HG02610 (cell line): ENCODE data around the gene F11.
"Not testable (repeated sequence)": the region's sequence is repeated elsewhere in the genome, so short reads cannot be mapped to it uniquely, and the experiment has no call there.

ENCODE experiments used
- ATAC-seq: cut with Tn5 transposase; IDR thresholded peaks from one replicate; pipeline ENCODE4 v1.9.1; 2021; ENCODE audit warnings: mild to moderate bottlenecking, moderate library complexity; ENCODE audit not compliant: unreplicated experiment

Gene F11

DNA sequence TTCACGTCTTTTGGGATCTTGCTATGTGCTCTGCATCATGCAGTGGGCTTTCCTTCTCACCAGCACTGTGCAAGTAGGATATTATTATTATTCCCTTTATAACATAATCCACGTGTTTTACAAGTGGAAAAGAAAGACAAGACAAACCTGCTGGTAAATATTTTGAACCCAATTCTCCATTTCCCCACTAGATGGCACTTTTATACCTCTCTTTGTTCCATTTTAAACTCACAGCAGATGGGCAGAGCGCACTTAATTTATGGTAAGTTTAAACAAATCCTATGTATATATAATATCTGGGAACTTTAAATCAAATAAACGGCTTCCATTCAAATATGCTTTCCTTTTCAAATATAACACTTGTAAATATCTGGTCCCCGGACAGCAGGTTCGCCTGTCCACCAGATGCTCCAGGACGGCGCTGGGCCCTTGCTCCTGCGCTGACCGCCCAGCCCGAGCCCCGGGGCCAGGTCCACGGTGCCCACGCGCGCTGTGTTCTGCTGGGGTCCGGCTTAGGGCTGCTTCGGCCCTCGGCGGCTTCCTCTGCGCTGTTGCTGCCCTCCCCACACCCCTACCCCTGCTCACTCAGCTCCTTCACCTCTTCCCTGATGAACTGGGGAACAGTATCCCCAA, 31.1 kb downstream of the F11 start:
- ATAC-seq: no peak

DNA sequence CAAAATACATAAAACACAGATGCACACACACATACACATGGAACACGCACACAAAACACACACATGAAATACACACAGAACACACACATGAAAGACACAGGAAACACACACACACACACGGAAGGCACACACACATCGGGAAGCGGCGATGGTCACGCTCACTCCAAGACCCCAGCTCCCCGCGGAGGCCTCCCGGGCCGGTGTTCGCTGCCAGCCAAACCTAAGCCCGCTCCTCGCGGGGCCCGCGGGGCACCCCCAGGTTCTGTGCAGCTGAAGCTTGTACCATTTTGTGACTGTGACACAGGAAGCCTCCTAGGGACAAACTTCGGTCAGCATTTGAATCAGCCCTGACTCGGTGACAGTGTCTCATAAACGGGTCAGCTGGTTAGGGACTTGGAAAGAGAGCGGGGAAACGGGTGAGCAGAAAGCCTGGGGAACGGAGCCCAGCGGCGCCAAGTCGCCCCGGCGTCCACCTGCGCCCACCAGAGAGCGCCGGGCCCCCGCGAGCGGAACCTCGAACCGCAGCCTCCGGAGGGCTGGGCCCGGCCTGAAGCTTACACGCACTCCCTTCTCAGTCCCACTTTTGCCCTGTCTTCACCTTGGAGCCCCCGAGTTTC, 32.1 kb downstream of the F11 start:
- ATAC-seq: no peak

DNA sequence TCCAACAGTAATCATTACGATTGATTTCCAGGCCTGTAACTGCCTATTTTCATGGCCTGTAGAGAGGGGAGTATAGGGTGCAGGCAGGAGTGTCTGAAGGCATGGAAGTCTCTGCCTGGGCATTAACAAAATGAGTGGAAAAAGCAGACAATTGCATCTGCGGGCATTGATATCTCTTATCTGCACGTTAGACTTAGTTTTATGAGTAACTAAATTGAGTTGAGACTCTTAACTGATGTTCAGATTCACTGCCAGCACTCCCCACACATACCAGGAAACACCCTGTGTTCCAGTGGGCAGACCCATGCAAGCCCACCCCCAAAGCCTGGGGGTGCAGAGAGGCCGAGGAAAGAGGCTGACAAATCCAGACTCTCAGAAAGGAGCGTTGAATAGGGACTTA, 33.3 kb downstream of the F11 start:
- ATAC-seq: no peak

DNA sequence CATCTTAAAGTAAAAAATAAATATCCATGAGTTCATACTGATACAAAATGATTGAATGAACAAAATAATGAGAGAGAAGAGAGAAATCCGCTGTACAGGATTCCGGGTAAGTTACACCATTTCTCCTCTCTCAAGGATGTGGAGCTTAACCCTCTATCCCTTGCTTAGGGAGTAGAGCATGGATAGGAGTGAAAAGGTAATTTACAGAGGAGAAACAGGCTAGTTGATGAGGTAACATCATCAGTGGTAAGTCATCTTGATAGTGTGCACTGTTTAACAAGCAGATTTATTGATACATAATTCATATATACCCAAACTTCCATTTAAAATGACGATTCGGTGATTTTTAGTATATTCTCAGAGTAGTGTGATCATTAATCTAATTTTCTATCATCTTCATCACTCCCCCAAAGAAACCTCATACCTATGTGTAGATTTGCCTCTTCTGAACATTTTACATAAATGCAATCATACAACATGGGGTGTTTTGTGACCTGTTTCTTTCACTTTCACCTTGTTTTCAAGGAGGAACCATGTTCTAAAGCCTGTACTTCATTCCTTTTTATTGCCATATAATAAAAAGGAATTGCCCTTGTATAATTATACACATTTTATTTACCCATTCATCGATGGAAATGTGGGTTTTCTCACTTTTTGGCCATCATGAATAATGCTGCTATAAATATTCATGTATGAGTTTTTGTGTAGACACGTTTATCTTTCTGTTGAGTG, 34.8 kb downstream of the F11 start:
- ATAC-seq: no peak

DNA sequence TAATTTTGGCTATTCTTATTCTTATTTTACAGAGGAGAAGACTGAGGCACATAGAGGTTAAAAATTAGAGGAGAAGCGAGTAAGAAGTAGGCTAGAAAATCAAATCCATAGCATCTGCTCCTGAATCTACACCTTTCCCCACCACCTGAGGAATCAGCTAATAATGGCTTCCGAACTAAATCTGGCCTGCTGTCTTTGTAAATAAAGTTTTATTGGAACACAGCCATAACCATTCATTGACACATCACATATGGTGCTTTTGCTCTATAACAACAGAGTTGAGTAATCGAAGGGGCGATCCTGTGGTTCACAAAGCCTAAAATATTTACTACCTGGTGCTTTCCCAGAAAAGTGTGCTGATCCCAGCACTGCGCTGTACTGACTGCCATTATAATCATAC, 38.2 kb downstream of the F11 start:
- ATAC-seq: no peak

DNA sequence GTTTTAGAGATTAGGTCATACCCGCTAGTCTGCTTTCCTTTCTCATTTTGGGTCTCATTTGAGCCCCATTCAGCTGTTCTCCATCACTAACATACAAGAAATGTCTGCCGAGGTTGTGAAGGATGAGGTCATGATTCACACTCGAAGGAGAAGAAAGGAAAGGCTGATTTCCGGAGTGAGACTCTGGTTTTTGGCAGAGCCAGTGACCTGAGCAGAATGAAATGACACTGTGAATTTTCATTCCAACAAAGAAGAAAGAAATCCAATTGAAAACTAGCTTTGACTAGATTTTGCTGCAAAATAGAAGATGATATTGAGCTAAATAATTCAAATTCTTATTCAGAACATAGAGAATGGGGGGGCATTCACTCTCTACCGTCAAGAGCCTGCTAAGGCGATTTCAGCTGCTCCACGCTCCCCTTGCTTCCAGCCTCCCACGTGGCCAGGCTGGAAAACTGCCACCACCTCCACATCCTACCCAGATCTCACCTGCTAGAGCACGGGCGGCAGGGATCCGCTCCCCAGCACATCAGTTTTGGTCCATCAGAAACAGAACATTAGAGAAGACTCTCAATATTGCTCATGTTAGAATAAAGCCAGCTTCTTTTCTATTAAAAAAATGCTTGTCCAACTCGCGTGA, 39.0 kb downstream of the F11 start:
- no peak for ATAC-seq

DNA sequence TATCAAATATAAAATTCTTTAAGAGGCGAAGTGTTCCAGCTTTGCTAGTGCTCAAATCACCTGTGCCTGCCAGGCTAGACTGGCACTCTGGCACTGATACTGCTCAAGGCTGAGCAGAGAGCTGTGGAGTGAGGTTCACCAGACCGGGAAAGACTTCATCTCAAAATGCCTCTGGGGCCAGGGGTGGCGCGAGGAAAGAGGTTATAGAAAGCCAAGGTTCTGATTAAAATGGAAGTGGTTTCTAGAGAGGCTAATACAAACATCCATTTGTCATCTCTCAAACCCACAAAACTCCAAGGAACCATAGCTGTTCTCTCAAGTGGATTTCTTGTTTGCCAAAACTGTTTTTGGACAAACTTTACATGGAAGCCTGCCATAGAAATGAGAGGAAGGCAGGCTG, 41.5 kb downstream of the F11 start:
- no peak for ATAC-seq

DNA sequence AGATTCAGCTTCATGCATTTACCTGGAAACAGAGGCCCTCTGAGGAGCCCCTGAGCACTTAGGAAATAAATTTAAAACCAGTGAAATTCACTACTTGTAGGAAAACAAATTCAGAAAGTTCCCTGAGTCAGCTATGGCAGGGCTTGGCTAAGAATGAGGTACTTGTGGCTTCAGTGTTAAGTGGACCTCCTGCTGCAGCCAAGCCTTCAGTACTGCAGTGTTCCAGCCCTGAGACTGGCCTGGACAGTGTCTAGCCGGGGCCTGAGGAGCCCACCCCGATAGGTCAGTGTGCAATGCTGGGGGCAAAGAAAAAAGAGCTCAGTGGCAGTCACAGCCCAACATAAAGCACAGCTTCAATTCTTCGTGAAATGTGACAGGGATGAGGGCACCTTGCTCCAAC, 41.9 kb downstream of the F11 start:
- ATAC-seq: no peak

DNA sequence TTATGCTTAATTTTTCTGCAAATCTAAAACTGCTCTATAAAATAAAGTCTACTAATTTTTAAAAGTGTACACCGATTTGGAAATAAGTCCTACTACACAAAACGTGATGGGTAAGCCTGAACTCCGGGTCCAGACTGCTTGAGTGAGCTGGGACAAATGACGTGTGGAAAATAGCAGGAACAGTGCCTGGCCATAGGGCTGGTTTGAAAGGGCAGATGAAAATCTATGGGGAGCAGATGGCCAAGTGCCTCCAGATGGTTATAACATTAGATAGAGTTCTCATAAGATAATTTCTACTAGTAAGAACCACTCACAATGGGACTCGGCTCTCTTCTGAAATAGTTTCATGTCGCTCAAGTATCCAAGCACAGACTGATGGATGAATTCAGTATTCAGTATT, 52.5 kb downstream of the F11 start:
- ATAC-seq: no peak

DNA sequence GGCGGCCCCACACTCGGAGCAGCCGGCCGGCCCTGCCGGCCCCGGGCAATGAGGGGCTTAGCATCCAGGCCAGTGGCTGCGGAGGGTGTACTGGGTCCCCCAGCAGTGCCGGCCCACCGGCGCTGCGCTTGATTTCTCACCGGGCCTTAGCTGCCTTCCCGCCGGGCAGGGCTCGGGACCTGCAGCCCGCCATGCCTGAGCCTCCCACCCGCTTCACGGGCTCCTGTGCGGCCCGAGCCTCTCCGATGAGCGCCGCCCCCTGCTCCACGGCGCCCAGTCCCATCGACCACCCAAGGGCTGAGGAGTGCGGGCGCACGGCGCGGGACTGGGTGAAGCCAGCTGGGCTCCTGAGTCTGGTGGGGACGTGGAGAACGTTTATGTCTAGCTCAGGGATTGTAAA, 58.7 kb downstream of the F11 start:
- ATAC-seq: not testable (repeated sequence)

DNA sequence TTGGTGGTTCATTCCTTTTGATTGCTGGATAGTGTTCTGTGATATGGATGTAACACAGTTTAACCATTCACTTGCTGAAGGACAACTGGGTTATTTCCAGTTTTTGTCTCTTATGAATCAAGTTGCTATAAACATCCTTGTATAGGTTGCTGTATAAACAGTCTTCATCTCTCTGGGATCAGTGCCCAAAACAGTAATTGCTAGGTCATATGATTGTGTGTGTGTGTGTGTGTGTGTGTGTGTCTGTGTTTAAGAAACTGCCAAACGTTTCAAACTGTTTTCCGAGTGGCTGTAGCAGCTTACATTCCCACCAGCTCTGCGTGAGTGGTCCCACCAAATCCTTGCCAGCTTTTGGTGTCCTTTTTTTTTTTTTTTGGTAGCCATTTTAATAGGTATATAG, 60.4 kb downstream of the F11 start:
- ATAC-seq: no peak

DNA sequence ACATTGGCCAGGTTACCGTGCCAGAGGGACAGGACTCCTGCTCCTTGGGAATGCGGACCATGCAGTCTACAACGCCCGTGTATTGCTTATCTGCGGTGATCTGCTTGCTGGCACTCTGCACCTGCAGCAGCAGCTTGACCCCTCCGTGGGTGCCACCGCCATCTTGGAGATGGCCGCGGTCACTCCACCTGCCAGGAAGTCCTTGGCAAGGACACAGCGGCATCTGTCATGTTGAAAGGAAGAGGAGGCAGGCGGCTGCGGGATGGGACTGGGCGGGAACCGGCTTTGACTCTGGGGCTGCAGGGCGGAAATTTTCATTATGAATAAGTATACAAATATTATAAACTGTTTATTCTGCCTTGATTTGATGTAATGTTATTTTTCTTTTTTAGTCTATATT, 63.4 kb downstream of the F11 start:
- no peak for ATAC-seq

DNA sequence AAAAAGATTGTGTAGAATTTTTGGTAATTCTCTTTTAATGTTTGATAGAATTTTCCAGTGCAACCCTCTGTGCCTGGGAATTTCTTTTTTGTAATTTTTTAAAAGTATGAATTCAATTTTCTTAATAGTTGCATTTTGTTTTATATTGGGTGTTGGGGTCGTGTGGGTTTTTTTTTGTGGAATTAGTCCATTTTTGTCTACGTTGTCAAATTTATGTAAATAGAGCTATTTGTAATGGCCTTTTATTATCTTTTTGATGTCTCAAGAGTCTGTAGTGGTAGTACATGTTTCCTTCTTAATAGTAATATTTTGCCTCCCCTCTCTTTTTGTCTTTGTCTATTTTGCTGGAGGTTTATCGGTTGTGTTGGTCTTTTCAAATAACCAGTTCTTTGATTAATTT, 64.4 kb downstream of the F11 start:
- ATAC-seq: no peak

DNA sequence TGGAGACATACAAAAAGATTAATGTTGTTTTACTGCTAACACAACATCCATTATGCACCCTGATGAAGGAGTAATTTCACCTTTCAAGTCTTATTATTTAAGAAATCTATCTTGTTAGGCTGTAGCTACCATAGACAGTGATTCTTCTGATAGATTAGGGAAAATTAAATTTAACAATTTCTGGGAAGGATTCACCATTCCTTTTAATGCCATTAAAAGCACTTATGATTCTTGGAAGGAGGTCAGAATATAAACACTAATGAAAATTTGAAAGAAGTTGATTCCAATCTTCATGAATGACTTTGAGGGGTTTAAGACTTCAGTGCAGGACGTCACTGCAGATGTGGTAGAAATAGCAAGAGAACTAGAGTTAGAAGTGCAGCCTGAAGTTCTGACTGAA, 69.8 kb downstream of the F11 start:
- no peak for ATAC-seq
